Measurements from ENCODE around the gene PIGK.

DNA sequence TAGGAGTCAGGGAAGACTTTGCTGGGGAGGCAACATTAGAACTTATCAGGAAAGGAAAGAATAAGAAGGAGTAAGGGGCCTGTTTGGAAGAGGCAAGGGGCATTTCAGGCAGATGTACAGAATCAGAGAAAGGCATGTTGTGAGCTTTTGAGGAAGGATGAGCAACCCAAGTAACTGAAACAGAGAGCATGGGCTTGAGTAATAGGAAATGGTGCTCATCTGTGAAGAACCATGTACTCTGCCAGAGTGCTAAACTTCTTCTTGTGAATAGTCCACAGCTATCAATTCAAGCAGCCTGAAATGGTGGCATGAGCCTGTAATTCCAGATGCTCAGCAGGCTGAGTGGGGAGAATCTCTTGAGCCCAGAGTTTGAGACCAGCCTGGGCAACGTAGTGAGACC is 19.2 kb upstream of the PIGK start:
- no peak for TF ChIP-seq EZH2 (IDR thresholded peaks at IDR 0.05; ENCODE audit: low read length)
- TF ChIP-seq, protein P1, sequence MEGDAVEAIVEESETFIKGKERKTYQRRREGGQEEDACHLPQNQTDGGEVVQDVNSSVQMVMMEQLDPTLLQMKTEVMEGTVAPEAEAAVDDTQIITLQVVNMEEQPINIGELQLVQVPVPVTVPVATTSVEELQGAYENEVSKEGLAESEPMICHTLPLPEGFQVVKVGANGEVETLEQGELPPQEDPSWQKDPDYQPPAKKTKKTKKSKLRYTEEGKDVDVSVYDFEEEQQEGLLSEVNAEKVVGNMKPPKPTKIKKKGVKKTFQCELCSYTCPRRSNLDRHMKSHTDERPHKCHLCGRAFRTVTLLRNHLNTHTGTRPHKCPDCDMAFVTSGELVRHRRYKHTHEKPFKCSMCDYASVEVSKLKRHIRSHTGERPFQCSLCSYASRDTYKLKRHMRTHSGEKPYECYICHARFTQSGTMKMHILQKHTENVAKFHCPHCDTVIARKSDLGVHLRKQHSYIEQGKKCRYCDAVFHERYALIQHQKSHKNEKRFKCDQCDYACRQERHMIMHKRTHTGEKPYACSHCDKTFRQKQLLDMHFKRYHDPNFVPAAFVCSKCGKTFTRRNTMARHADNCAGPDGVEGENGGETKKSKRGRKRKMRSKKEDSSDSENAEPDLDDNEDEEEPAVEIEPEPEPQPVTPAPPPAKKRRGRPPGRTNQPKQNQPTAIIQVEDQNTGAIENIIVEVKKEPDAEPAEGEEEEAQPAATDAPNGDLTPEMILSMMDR (optimal IDR thresholded peaks at IDR 0.05 in 1 of 3, IDR thresholded peaks at IDR 0.05 in 1 of 3, conservative IDR thresholded peaks at IDR 0.05 in 1 of 3; ENCODE audit: extremely low read depth in 1 of 3, insufficient read depth in 2 of 3, low read length in 3 of 3), result no peak

Data from keratinocyte (primary cell).